Loucy (cell line): ENCODE data around the gene CCR1.
A peak's percentile ranks its signal among the peaks of the same experiment; 100 is the strongest.

ENCODE experiments used
- H2AFZ ChIP-seq: fragments of 200-600 bp; sonication (generic); 2 replicates; pipeline ENCODE4 v1.6.0; 2016; ENCODE audit warnings: antibody characterized with exemption, mild to moderate bottlenecking, low read length, moderate library complexity
- H3F3A ChIP-seq: fragments of 200-600 bp; 2 replicates; pipeline ENCODE4 v1.6.0; 2016; ENCODE audit warnings: antibody characterized with exemption, low read depth, mild to moderate bottlenecking
- H3K27me3 ChIP-seq: fragments of 200-600 bp; sonication (generic); 2 replicates; pipeline ENCODE4 v1.6.1; 2014; ENCODE audit warnings: low read length, mild to moderate bottlenecking; ENCODE audit not compliant: insufficient read depth, poor library complexity, severe bottlenecking
- H3K36me3 ChIP-seq: fragments of 200-600 bp; sonication (generic); 2 replicates; pipeline ENCODE4 v1.6.1; 2016; ENCODE audit warnings: low read length; ENCODE audit not compliant: insufficient read depth
- H3K4me1 ChIP-seq: fragments of 200-600 bp; sonication (generic); 2 replicates; pipeline ENCODE4 v1.5.1; 2014; ENCODE audit warnings: low read length, mild to moderate bottlenecking; ENCODE audit not compliant: insufficient read depth, poor library complexity, severe bottlenecking
- H3K4me2 ChIP-seq: fragments of 200-600 bp; sonication (generic); 2 replicates; pipeline ENCODE4 v1.6.0; 2014; ENCODE audit warnings: antibody characterized with exemption, low read length, low read depth, mild to moderate bottlenecking; ENCODE audit not compliant: poor library complexity, severe bottlenecking
- H3K4me3 ChIP-seq: fragments of 200-600 bp; sonication (generic); 2 replicates; pipeline ENCODE4 v1.5.1; 2014; ENCODE audit warnings: low read length, mild to moderate bottlenecking, mixed read lengths; ENCODE audit not compliant: poor library complexity, severe bottlenecking
- H3K79me2 ChIP-seq: fragments of 200-600 bp; sonication (generic); 2 replicates; pipeline ENCODE4 v1.6.1; 2014; ENCODE audit warnings: low read length; ENCODE audit not compliant: insufficient read depth
- H3K9ac ChIP-seq: fragments of 200-600 bp; sonication (generic); 2 replicates; pipeline ENCODE4 v1.6.0; 2014; ENCODE audit warnings: mild to moderate bottlenecking, low read depth, low read length, moderate library complexity; ENCODE audit not compliant: poor library complexity, severe bottlenecking
- H3K9me2 ChIP-seq: fragments of 200-600 bp; sonication (generic); replicated peaks from 2 replicates; pipeline ENCODE4 v1.6.1; 2016; ENCODE audit warnings: low read depth, low read length, mixed read lengths
- H3K9me3 ChIP-seq: fragments of 200-600 bp; sonication (generic); 2 replicates; pipeline ENCODE4 v1.6.1; 2014; ENCODE audit warnings: mild to moderate bottlenecking, antibody characterized with exemption, low read length, low read depth; ENCODE audit not compliant: insufficient read depth
- H4K20me1 ChIP-seq: fragments of 200-600 bp; sonication (generic); 2 replicates; pipeline ENCODE4 v1.6.0; 2014; ENCODE audit warnings: antibody characterized with exemption, low read length, mild to moderate bottlenecking; ENCODE audit not compliant: insufficient read depth, poor library complexity, severe bottlenecking
- EZH2phosphoT487 ChIP-seq: fragments of 200-600 bp; IDR thresholded peaks from 2 replicates; pipeline ENCODE4 v1.6.1; 2018; ENCODE audit warnings: antibody characterized with exemption, mild to moderate bottlenecking, moderate library complexity, borderline replicate concordance
- TF ChIP-seq, protein P1 (sequence below): fragments of 200-600 bp; sonication (generic); conservative IDR thresholded peaks from 2 replicates; pipeline ENCODE4 v1.5.1; 2014; ENCODE audit warnings: mild to moderate bottlenecking, antibody characterized with exemption, low read length

The CCR1 gene

DNA sequence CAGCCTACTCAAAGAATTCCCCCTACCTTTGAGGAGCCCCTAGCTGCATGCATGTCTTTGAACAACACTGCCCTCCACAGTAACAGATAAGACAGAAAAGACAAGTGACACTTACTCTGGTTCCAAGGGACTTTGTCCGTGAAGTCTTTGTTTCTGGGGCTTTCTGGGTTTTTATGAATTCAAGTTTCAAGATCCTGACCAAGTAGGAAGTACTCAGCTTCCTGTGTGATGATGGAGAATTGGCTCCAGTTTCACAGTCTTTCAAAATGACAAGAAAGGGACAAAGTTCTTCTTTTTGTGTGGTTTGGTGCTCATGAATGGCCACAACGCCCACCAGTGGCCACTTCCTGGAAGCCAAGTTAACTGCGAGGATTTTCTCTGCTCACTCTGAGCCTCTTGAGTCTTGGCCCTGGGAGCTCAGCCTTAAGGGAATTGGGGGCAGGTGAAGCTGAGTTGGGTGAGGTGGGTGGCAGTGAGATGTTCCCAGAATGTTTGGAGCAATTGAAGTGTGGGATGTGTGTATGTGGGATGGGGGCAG lies at the start of gene CCR1:
TSS of gene CCR1 (minus strand) at position 147 of the 538 bp plus-strand sequence. CDS start 4,000 bp downstream, outside the sequence.
- peaks cover 37% of the 10 kb centered on the region for H3K4me1 ChIP-seq

DNA sequence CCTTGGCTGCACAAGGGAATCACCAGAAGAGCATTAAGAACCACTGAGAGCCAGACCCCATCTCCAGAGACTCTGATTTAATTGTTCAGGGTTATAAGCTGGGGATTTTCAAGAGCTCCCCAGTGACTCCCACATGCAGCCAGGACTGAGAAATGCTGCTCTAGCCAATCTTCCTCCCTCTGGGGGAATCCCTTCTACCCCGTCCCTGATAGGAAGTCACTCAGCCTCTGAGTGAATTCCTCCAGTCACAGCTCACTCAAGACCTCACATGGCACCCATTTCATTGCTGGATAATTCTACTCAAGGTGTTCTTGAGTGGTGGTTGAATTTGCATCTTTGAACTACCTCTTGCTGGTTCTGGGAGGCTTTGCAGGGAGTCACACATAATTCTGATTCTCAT lies 44.9 kb upstream of the CCR1 start:
- Histone ChIP-seq H3K4me1 (no peaks in the 10 kb centered on the region), H3K4me2 (no peak overlapping the region), H3K9me3 (no peaks in the 10 kb centered on the region), H3K36me3 (no peaks in the 10 kb centered on the region), H3K27me3 (no peaks in the 10 kb centered on the region), H4K20me1 (no peaks in the 10 kb centered on the region), H3K79me2 (no peaks in the 10 kb centered on the region), H3K9ac (no peak overlapping the region), H3K9me2 (no peaks in the 10 kb centered on the region), H3F3A (no peaks in the 10 kb centered on the region), H2AFZ (no peak overlapping the region), H3K4me3 (no peak overlapping the region)
- TF ChIP-seq, protein P1, sequence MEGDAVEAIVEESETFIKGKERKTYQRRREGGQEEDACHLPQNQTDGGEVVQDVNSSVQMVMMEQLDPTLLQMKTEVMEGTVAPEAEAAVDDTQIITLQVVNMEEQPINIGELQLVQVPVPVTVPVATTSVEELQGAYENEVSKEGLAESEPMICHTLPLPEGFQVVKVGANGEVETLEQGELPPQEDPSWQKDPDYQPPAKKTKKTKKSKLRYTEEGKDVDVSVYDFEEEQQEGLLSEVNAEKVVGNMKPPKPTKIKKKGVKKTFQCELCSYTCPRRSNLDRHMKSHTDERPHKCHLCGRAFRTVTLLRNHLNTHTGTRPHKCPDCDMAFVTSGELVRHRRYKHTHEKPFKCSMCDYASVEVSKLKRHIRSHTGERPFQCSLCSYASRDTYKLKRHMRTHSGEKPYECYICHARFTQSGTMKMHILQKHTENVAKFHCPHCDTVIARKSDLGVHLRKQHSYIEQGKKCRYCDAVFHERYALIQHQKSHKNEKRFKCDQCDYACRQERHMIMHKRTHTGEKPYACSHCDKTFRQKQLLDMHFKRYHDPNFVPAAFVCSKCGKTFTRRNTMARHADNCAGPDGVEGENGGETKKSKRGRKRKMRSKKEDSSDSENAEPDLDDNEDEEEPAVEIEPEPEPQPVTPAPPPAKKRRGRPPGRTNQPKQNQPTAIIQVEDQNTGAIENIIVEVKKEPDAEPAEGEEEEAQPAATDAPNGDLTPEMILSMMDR, result no peak
- TF ChIP-seq EZH2phosphoT487, result no peak

More for the DNA sequence above, at the start of gene CCR1:
- H2AFZ ChIP-seq, result peak within 1 kb of the TSS; percentile 89
- peak within 1 kb of the TSS; percentile 63 for H3K4me2 ChIP-seq
- peaks cover 6% of the 10 kb centered on the region; the same call in 1 of the 2 replicates for H3K79me2 ChIP-seq
- peak within 1 kb of the TSS; percentile 59 for H3K4me3 ChIP-seq
- no peaks in the 10 kb centered on the region for H3F3A ChIP-seq
- no peaks in the 10 kb centered on the region for H3K9me2 ChIP-seq
- TF ChIP-seq EZH2phosphoT487, result no peak
- TF ChIP-seq, protein P1, result peak; percentile 95
- no peaks in the 10 kb centered on the region for H4K20me1 ChIP-seq
- H3K9ac ChIP-seq, result peak within 1 kb of the TSS; percentile 45
- H3K36me3 ChIP-seq, result no peaks in the 10 kb centered on the region
- H3K9me3 ChIP-seq, result no peaks in the 10 kb centered on the region
- no peaks in the 10 kb centered on the region for H3K27me3 ChIP-seq

DNA sequence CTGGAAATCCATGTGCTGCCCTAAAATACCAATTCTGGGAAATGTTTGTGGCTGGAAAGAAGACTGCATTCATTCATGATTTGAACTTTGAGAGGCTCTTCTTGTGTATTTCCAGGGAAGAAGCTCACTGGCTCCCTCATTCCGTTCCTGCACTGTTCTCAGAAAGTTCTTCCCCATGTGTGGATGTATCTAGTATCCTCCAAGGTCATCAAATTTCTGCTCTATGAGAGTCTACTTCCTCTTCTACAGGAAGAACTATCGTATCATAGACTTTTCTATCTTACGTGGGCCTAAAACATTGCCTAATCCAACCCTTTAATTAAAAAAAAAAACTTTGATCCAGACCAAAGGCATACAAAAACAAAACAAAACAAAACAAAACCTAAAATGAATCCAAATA lies 37.0 kb upstream of the CCR1 start:
- Histone ChIP-seq H3K79me2 (no peaks in the 10 kb centered on the region), H3K36me3 (no peaks in the 10 kb centered on the region), H4K20me1 (no peaks in the 10 kb centered on the region), H3K4me2 (no peak overlapping the region), H3K9ac (no peak overlapping the region), H3K27me3 (no peaks in the 10 kb centered on the region), H3K4me1 (no peaks in the 10 kb centered on the region), H3F3A (no peaks in the 10 kb centered on the region), H3K4me3 (no peak overlapping the region), H3K9me3 (no peaks in the 10 kb centered on the region), H2AFZ (no peak overlapping the region), H3K9me2 (no peaks in the 10 kb centered on the region)
- no peak for TF ChIP-seq EZH2phosphoT487
- TF ChIP-seq, protein P1, result no peak
